Measurements from ENCODE around the gene STIP1. TPM values are rescaled to one million over a fixed set of nuclear protein-coding genes. Genes with fewer than 3 reads are reported as not detected.

STIP1 gene
- total and polyA plus RNA-seq, 9 of the 15 experiments (the other 6 are each of a cell fraction or from before 2014, with no cell fraction given) = 58.1 to 465 (median 346) TPM

GRCh38 chr11:64224151-64224890, 38.4 kb downstream of the STIP1 start:
- no peak for FAIRE-seq
- peak; percentile 31 for TF ChIP-seq E2F8 (IDR thresholded peaks at IDR 0.05; ENCODE audit: low read depth, partially characterized antibody)
- TF ChIP-seq RBM34 (IDR thresholded peaks at IDR 0.05; ENCODE audit: borderline replicate concordance, insufficient read depth, low read length) = no peak
- TF ChIP-seq LEF1 (IDR thresholded peaks at IDR 0.05) = no peak
- TF ChIP-seq SIRT6 (IDR thresholded peaks at IDR 0.05; ENCODE audit: low read depth, low read length) = no peak
- TF ChIP-seq SRSF1 (IDR thresholded peaks at IDR 0.05; ENCODE audit: low read depth, low read length) = no peak
- peak in 1 of 2 experiments; percentile 55; a peak in 1 of 4 replicates for TF ChIP-seq MAZ (CRISPR knock-in tag; conservative IDR thresholded peaks at IDR 0.05 in 1 of 2, IDR thresholded peaks at IDR 0.05 in 1 of 2)
- TF ChIP-seq ZNF133 (CRISPR knock-in tag; IDR thresholded peaks at IDR 0.05) = no peak
- TF ChIP-seq ZNF444 (CRISPR knock-in tag; IDR thresholded peaks at IDR 0.05) = no peak
- TF ChIP-seq, protein P1, sequence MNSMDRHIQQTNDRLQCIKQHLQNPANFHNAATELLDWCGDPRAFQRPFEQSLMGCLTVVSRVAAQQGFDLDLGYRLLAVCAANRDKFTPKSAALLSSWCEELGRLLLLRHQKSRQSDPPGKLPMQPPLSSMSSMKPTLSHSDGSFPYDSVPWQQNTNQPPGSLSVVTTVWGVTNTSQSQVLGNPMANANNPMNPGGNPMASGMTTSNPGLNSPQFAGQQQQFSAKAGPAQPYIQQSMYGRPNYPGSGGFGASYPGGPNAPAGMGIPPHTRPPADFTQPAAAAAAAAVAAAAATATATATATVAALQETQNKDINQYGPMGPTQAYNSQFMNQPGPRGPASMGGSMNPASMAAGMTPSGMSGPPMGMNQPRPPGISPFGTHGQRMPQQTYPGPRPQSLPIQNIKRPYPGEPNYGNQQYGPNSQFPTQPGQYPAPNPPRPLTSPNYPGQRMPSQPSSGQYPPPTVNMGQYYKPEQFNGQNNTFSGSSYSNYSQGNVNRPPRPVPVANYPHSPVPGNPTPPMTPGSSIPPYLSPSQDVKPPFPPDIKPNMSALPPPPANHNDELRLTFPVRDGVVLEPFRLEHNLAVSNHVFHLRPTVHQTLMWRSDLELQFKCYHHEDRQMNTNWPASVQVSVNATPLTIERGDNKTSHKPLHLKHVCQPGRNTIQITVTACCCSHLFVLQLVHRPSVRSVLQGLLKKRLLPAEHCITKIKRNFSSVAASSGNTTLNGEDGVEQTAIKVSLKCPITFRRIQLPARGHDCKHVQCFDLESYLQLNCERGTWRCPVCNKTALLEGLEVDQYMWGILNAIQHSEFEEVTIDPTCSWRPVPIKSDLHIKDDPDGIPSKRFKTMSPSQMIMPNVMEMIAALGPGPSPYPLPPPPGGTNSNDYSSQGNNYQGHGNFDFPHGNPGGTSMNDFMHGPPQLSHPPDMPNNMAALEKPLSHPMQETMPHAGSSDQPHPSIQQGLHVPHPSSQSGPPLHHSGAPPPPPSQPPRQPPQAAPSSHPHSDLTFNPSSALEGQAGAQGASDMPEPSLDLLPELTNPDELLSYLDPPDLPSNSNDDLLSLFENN (IDR thresholded peaks at IDR 0.05; ENCODE audit: low read depth in 2 of 2, low read length in 2 of 2) = no peak
- no peak for TF ChIP-seq ZC3H8 (IDR thresholded peaks at IDR 0.05)
- no peak for TF ChIP-seq KAT7 (CRISPR knock-in tag; IDR thresholded peaks at IDR 0.05; ENCODE audit: borderline replicate concordance)
- TF ChIP-seq ZNF586 (CRISPR knock-in tag; conservative IDR thresholded peaks at IDR 0.05) = no peak
- no peak for TF ChIP-seq ZFP30 (CRISPR knock-in tag; IDR thresholded peaks at IDR 0.05; ENCODE audit: borderline replicate concordance)
- no peak for TF ChIP-seq ZNF175 (CRISPR knock-in tag; IDR thresholded peaks at IDR 0.05; ENCODE audit: low read depth)
- TF ChIP-seq SNRNP70 (optimal IDR thresholded peaks at IDR 0.05; ENCODE audit: low read depth, low read length) = no peak
- peak; percentile 86 for TF ChIP-seq SUPT5H (IDR thresholded peaks at IDR 0.05)

More at GRCh38 chr11:64224151-64224890, 38.4 kb downstream of the STIP1 start:
- ChIA-PET CTCF (ENCODE audit: low intra/inter-chr PET ratio) (no interaction called here), POLR2A (interaction anchor here (0.6 to 6.3 kb wide), 12 partner anchors 7 to 134 kb away, joined by 3 to 77 read pairs (median 4); partner anchors contain the start of genes FERMT3 and STIP1)
- H3K9me1 ChIP-seq (ENCODE audit: control insufficient read depth, insufficient read depth, low read length) = peaks cover 5% of the 10 kb centered on the region
- intact Hi-C loops (cut with micrococcal nuclease) (no loop called here), in situ Hi-C loops (cut with MboI) (no loop called here)
- peak overlapping the region in 1 of 2 experiments; percentile 99; a peak in 3 of 4 replicates for H3K9ac ChIP-seq (ENCODE audit: insufficient read depth in 1 of 2, low read depth in 2 of 2, low read length in 2 of 2)
- peaks cover 34% of the 10 kb centered on the region for H3K79me2 ChIP-seq (ENCODE audit: control insufficient read depth, insufficient read depth, low read length)
- peak overlapping the region; percentile 31; the same call in 1 of the 3 replicates for H3K27ac ChIP-seq (ENCODE audit: extremely low read depth, low read depth, low read length)
- H3K4me2 ChIP-seq (ENCODE audit: insufficient read depth, low read length) = no peak overlapping the region
- peaks cover 56% of the 10 kb centered on the region; the same call in 2 of the 3 replicates for H3K36me3 ChIP-seq (ENCODE audit: control insufficient read depth, insufficient read depth, low read length)
- H3K4me3 ChIP-seq = peak overlapping the region; percentile 64; the same call in 1 of the 2 replicates
- H2AFZ ChIP-seq (ENCODE audit: low read depth, low read length) = no peak overlapping the region
- 87% methylated on average over 17 of the region's 17 CpGs for WGBS (ENCODE audit: insufficient coverage, low coverage, missing lambda C conversion rate)
- H4K20me1 ChIP-seq (replicated peaks; ENCODE audit: control insufficient read depth, insufficient read depth, low read length) = no peaks in the 10 kb centered on the region
- no peaks in the 10 kb centered on the region for H3K27me3 ChIP-seq (ENCODE audit: control insufficient read depth in 2 of 2, insufficient read depth in 2 of 2, low read length in 2 of 2)
- peaks cover 2 to 64% of the 10 kb centered on the region in 2 experiments; a peak in 4 of 5 replicates for H3K4me1 ChIP-seq (replicated peaks in 1 of 2; ENCODE audit: control insufficient read depth in 2 of 2, insufficient read depth in 2 of 2, low read length in 2 of 2)
- DNase-seq (ENCODE audit: extremely low read depth in 1 of 4, low spot score in 3 of 4) = peak in 1 of 4 experiments; percentile 14
- BruUV-seq (replicated peaks) = no TSS peak
- H3K9me3 ChIP-seq (replicated peaks; ENCODE audit: control insufficient read depth, insufficient read depth, low read depth, low read length) = no peaks in the 10 kb centered on the region
- ATAC-seq = no peak
